ENCODE data around the gene PGAP3.
A peak's percentile ranks its signal among the peaks of the same experiment; 100 is the strongest.

The PGAP3 gene

GRCh38 chr17:39663688-39664580, 23.9 kb downstream of the PGAP3 start:
- Mint-ChIP-seq H3K4me3 (no peak overlapping the region), H3K9me3 (no peaks in the 10 kb centered on the region), H3K36me3 (ENCODE audit: low read depth) (no peaks in the 10 kb centered on the region), H3K27me3 (peaks cover 17% of the 10 kb centered on the region), H3K27ac (no peak overlapping the region), H3K4me1 (peaks cover 20% of the 10 kb centered on the region)
- DNase-seq (no peak), ATAC-seq (no peak)

GRCh38 chr17:39663340-39663687, 24.5 kb downstream of the PGAP3 start:
- Mint-ChIP-seq H3K9me3 (no peaks in the 10 kb centered on the region), H3K27me3 (peaks cover 13% of the 10 kb centered on the region), H3K4me1 (peaks cover 22% of the 10 kb centered on the region), H3K27ac (no peak overlapping the region), H3K4me3 (no peak overlapping the region), H3K36me3 (ENCODE audit: low read depth) (no peaks in the 10 kb centered on the region)
- no peak for DNase-seq
- no peak for ATAC-seq

DNA sequence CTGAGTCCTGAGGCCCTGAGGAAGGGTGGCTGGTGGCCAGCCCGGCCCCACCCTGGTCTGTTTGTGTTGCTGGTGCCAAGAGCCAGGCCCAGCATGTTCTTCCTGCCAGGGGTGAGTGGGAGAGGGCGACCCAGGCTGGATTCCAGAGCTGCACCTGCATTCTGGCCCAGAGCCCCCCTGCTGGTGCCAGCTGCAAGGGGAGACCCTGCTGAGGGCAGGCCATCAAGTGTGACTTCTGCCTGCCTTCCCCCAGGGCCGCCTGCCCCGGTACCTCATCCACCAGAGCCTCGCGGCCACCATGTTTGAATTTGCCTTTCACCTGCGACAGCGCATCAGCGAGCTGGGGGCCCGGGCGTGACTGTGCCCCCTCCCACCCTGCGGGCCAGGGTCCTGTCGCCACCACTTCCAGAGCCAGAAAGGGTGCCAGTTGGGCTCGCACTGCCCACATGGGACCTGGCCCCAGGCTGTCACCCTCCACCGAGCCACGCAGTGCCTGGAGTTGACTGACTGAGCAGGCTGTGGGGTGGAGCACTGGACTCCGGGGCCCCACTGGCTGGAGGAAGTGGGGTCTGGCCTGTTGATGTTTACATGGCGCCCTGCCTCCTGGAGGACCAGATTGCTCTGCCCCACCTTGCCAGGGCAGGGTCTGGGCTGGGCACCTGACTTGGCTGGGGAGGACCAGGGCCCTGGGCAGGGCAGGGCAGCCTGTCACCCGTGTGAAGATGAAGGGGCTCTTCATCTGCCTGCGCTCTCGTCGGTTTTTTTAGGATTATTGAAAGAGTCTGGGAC, 25.1 kb downstream of the PGAP3 start:
- H3K9me3 Mint-ChIP-seq: no peaks in the 10 kb centered on the region
- H3K4me1 Mint-ChIP-seq: peaks cover 24% of the 10 kb centered on the region
- ATAC-seq (no peak), DNase-seq (no peak)
- H3K4me3 Mint-ChIP-seq: no peak overlapping the region
- no peaks in the 10 kb centered on the region for H3K36me3 Mint-ChIP-seq (ENCODE audit: low read depth)
- H3K27ac Mint-ChIP-seq: no peak overlapping the region
- peaks cover 13% of the 10 kb centered on the region for H3K27me3 Mint-ChIP-seq

DNA sequence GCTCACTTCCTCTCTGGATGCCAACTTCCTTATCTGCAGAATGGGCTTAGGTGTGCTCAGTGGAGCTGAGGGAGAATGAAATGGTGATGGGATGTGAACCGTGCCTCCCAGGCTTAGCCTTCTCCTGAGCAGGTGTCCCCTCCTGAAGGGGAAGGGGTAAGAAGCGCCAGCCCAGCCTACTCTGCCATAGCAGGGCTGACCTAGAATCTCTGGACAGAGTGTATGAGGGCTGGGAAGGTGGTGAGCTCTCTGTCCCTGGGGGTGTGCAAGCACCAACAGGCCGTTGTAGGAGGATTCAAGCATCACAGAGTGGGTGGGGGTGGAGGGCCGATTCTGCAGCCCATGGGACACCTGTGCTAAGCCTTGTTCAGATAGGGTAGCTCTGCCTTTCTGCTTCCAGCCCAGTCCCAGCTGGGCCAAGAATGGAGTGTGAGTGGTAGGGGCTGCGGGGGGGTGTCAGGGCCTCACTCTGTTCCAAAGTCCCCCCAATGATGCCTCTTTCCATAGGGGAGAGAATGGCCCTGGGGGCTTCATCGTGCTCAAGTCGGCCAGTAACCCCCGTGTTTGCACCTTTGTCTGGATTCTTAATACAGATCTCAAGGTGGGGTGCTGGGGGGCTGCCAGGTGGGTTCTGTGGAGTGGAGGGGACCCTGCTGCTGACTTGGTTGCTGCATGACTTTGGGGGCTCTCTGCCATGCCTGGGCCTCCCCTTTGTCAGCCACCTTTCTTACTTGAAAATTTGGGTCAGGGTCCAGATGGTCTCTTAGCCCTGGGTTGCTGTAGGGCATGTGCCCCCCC, 25.9 kb downstream of the PGAP3 start:
- H3K9me3 Mint-ChIP-seq: no peaks in the 10 kb centered on the region
- peaks cover 24% of the 10 kb centered on the region for H3K4me1 Mint-ChIP-seq
- H3K4me3 Mint-ChIP-seq: no peak overlapping the region
- no peak overlapping the region for H3K27ac Mint-ChIP-seq
- H3K36me3 Mint-ChIP-seq (ENCODE audit: low read depth): no peaks in the 10 kb centered on the region
- ATAC-seq (no peak), DNase-seq (no peak)
- peaks cover 11% of the 10 kb centered on the region for H3K27me3 Mint-ChIP-seq

GRCh38 chr17:39660397-39661385, 27.2 kb downstream of the PGAP3 start:
- Mint-ChIP-seq H3K36me3 (ENCODE audit: low read depth) (peaks cover under 1% of the 10 kb centered on the region), H3K4me1 (peaks cover 22% of the 10 kb centered on the region), H3K27ac (no peak overlapping the region), H3K9me3 (no peaks in the 10 kb centered on the region), H3K4me3 (no peak overlapping the region), H3K27me3 (peaks cover 1% of the 10 kb centered on the region)
- DNase-seq (no peak), ATAC-seq (no peak)

- H3K4me3 Mint-ChIP-seq: no peak overlapping the region
- H3K27ac Mint-ChIP-seq: peak overlapping the region; percentile 14
- H3K27me3 Mint-ChIP-seq: no peaks in the 10 kb centered on the region
- H3K36me3 Mint-ChIP-seq (ENCODE audit: low read depth): peaks cover 5% of the 10 kb centered on the region
- no peak for ATAC-seq
- H3K9me3 Mint-ChIP-seq: no peaks in the 10 kb centered on the region
- peaks cover 24% of the 10 kb centered on the region for H3K4me1 Mint-ChIP-seq
- no peak for DNase-seq
Measured at GRCh38 chr17:39660011-39660360, 27.9 kb downstream of the PGAP3 start.

GRCh38 chr17:39659279-39660010, 28.4 kb downstream of the PGAP3 start:
- H3K4me1 Mint-ChIP-seq: peaks cover 24% of the 10 kb centered on the region
- peaks cover 5% of the 10 kb centered on the region for H3K36me3 Mint-ChIP-seq (ENCODE audit: low read depth)
- DNase-seq (no peak), ATAC-seq (no peak)
- no peak overlapping the region for H3K4me3 Mint-ChIP-seq
- H3K9me3 Mint-ChIP-seq: no peaks in the 10 kb centered on the region
- H3K27ac Mint-ChIP-seq: peak overlapping the region; percentile 49
- no peaks in the 10 kb centered on the region for H3K27me3 Mint-ChIP-seq

DNA sequence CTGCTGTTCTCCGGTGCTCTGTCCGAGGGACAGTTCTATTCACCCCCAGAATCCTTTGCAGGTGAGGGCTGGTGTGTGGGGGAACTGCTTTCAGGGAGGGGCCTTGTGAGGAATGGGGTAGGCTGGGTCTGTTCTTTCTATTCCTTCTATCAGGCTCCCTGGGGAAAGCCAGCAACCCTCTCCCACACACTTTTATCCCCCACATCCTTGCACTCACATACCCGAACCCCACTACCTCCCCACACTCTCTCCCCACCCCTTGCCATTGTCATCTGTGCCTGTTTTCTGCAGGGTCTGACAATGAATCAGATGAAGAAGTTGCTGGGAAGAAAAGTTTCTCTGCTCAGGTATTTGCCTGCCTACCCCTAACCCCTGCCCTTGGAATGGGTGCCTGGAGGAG, 29.1 kb downstream of the PGAP3 start:
- H3K27me3 Mint-ChIP-seq: no peaks in the 10 kb centered on the region
- H3K4me3 Mint-ChIP-seq: no peak overlapping the region
- ATAC-seq: no peak
- no peaks in the 10 kb centered on the region for H3K9me3 Mint-ChIP-seq
- peaks cover 22% of the 10 kb centered on the region for H3K4me1 Mint-ChIP-seq
- DNase-seq: no peak
- no peak overlapping the region for H3K27ac Mint-ChIP-seq
- peaks cover 7% of the 10 kb centered on the region for H3K36me3 Mint-ChIP-seq (ENCODE audit: low read depth)

DNA sequence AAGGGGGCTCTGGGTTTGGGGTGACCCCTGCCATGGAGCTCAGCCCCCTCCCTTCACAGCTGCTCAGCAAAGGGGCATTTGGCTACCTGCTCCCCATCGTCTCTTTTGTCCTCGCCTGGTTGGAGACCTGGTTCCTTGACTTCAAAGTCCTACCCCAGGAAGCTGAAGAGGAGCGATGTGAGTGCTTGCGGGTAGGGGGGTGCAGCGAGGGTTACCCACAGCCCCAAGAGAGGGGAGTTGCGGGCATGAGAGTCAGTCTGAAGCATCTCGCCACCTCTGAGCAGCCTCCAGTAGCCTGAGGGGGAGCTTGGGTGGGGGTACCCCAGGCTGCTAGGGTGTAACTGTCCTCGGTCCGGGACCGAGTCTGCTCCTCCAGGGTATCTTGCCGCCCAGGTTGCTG, 29.5 kb downstream of the PGAP3 start:
- DNase-seq (no peak), ATAC-seq (no peak)
- Mint-ChIP-seq H3K4me1 (peaks cover 22% of the 10 kb centered on the region), H3K27ac (no peak overlapping the region), H3K27me3 (no peaks in the 10 kb centered on the region), H3K9me3 (no peaks in the 10 kb centered on the region), H3K36me3 (ENCODE audit: low read depth) (peaks cover 7% of the 10 kb centered on the region), H3K4me3 (no peak overlapping the region)

GRCh38 chr17:39655105-39655504, 32.8 kb downstream of the PGAP3 start:
- DNase-seq: no peak
- no peak for ATAC-seq
- H3K27ac Mint-ChIP-seq: no peak overlapping the region
- no peak overlapping the region for H3K4me3 Mint-ChIP-seq
- no peaks in the 10 kb centered on the region for H3K9me3 Mint-ChIP-seq
- H3K36me3 Mint-ChIP-seq (ENCODE audit: low read depth): peaks cover 9% of the 10 kb centered on the region
- no peaks in the 10 kb centered on the region for H3K27me3 Mint-ChIP-seq
- H3K4me1 Mint-ChIP-seq: peaks cover 38% of the 10 kb centered on the region

DNA sequence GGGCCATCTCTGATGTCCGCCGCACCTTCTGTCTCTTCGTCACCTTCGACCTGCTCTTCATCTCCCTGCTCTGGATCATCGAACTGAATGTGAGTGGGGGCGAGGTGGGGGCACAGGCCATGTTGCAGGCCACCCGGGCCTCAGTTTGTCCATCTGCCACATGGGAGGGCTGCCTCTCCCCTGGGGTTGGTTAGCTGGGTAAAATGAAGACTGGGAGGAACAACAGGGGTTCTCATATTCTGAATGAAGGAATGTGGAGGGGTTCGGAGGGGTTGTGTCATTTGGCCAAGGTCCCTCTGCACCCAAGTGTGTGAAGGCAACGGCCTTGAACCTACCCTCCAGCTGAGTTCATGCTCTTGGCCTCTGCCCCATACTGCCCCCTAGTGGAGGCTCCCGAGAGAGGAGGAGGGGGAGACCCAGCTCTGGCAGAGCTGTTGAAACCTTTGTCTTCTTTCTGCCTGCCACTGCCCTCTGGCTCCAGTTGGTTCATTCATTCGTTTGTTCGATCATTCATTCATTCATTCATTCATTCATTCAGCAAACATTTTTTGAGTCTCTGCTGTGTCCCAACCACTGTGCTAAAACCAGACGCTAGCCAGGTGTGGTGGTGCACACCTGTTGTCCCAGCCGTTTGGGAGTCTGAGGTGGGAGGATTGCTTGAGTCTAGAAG, 34.1 kb downstream of the PGAP3 start:
- DNase-seq: peak; percentile 87
- H3K9me3 Mint-ChIP-seq: no peaks in the 10 kb centered on the region

GRCh38 chr17:39653316-39653661, 34.6 kb downstream of the PGAP3 start:
- no peak overlapping the region for H3K27ac Mint-ChIP-seq
- H3K4me1 Mint-ChIP-seq: peaks cover 26% of the 10 kb centered on the region
- no peak overlapping the region for H3K4me3 Mint-ChIP-seq
- H3K27me3 Mint-ChIP-seq: no peaks in the 10 kb centered on the region
- no peak for ATAC-seq
- no peak for DNase-seq
- H3K9me3 Mint-ChIP-seq: no peaks in the 10 kb centered on the region
- peaks cover 12% of the 10 kb centered on the region for H3K36me3 Mint-ChIP-seq (ENCODE audit: low read depth)

More for the DNA sequence above, 34.1 kb downstream of the PGAP3 start:
- no peaks in the 10 kb centered on the region for H3K27me3 Mint-ChIP-seq
- peaks cover 12% of the 10 kb centered on the region for H3K36me3 Mint-ChIP-seq (ENCODE audit: low read depth)
- ATAC-seq: peak; percentile 79
- no peak overlapping the region for H3K4me3 Mint-ChIP-seq
- H3K27ac Mint-ChIP-seq: no peak overlapping the region
- peaks cover 30% of the 10 kb centered on the region for H3K4me1 Mint-ChIP-seq
